HG02981 (cell line): ENCODE data around the gene MTSS2.
"Not testable (repeated sequence)": the region's sequence is repeated elsewhere in the genome, so short reads cannot be mapped to it uniquely, and the experiment has no call there.

Source experiments
- ATAC-seq: cut with Tn5 transposase; IDR thresholded peaks from one replicate; pipeline ENCODE4 v1.9.1; 2021; ENCODE audit warnings: mild to moderate bottlenecking, moderate library complexity; ENCODE audit not compliant: unreplicated experiment

MTSS2 gene

GRCh38 chr16:70676675-70677498 lies 9.0 kb downstream of the MTSS2 start:
- ATAC-seq: no peak

- no peak for ATAC-seq
Observed at GRCh38 chr16:70675851-70676513, 9.9 kb downstream of the MTSS2 start.

- ATAC-seq: no peak
Observed at GRCh38 chr16:70674221-70675014, 11.4 kb downstream of the MTSS2 start.

DNA sequence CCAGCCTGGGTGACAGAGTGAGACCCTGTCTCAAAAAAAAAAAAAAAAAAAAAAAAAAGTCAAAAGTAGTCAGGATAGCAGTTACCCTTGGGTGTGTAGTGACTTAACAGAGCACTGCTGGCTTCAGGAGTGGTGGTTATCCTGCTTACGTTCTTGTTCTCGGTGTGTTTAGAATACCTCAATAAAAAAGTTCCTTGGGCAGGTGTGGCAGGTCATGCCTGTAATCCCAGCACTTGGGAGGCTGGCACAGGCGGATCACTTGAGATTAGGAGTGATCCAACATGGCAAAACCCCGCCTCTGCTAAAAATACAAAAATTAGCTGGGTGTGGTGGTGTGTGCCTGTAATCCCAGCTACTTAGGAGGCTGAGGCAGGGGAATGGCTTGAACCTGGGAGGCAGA lies 14.9 kb downstream of the MTSS2 start:
- ATAC-seq: not testable (repeated sequence)

- no peak for ATAC-seq
Observed at GRCh38 chr16:70670175-70670574, 15.7 kb downstream of the MTSS2 start.

- ATAC-seq: no peak
Observed at GRCh38 chr16:70665806-70666735, 19.8 kb downstream of the MTSS2 start.

GRCh38 chr16:70665113-70665694 lies 20.6 kb downstream of the MTSS2 start:
- no peak for ATAC-seq

DNA sequence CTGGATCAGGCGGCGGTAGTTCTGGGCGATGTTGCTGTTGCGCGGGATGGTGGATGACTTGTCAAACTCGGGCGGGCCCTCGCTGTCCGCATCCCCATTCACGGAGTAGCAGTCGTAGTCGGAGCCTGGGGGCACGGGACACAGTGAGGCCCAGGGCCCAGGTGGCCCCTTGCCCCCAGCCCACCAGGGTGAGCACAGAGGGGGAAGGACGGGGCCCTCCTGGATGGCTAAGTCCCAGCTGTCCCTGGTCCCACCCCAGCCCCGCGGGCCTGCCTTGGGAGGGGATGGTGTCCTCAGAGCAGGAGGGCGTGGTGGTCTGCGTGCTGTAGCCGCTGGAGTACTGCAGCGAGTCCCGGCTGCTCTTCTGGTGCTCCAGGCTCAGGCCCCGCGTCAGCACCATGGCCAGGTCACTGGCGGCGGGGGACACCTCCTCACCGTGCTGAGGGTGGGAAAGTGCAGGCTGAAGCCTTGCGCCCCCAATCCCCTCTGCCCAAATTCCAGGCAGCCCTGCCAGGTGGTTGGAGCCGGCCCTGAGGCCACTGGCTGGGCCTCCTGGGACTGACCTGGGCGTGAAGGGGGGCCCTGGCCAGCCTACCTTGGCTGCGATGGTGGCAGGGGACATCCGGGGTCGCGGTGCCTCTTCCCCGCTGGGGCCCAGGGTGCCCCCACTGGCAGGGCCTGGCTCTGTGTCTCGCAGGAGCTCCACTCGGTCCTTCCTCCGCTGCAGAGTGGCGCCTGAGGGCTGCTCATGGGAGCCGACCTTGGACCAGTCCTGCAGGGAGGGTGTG lies 21.3 kb downstream of the MTSS2 start:
- ATAC-seq: no peak

- no peak for ATAC-seq
Observed at GRCh38 chr16:70663524-70664324, 22.1 kb downstream of the MTSS2 start.

DNA sequence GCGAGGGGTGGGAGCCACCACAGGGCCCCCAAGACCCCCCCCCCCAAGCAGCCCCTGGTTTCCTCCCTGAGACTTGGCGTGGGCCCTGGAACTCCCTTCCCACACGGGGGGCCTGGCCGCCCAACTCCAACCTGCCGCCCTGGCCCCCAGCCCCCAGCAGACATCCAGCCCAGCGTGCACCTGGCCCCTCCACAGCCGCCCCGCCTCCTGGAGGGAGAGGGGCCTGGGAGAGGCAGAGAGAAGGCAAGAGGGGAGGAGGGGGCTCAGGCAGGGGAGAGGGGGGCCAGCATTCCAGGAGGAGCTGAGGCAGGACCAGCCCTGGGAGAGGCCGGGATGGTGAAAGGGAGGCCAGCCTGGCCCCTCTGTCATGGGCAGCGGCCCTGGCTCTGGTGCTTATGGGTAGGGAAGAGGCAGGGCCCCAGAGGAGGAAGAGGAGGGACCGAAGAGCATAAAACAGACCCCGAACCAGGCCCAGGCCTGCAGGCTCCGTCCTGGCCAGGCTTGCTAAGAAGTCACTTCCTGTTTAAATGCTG lies 22.8 kb downstream of the MTSS2 start:
- no peak for ATAC-seq

DNA sequence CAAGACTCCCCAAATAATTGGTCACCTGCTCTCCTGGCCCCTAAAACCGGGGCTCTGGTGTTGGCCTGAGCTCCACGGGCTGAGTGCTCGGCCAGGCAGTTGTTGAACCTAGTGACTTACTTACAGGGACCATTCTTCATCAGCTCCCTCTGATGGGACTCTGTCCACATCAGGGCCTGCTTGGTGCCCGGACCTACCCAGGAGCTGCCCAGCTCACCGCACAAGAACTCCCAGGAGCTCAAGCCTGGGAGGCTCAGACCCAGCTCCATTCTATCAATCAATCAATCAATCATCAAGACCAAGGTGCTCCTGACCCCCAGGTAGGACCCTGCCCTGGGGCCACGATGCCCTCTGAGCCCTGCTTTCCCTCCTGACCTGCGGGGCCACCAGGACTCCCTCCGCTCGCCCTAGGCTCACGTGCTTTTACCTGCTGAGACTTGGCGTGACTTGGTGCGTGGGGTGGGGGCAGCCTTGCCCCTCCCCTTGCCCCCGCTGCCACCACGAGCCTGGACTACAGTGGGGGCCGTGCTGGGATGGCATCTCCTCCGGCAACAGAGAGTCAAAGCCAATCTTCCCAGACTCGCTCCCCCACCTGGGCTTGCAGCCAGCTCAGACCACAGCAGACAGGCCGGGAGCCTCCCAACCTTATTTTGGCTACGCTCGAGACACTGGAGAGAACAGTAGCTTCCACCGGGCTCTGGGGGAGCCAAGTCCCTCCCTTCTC lies 23.8 kb downstream of the MTSS2 start:
- ATAC-seq: no peak

DNA sequence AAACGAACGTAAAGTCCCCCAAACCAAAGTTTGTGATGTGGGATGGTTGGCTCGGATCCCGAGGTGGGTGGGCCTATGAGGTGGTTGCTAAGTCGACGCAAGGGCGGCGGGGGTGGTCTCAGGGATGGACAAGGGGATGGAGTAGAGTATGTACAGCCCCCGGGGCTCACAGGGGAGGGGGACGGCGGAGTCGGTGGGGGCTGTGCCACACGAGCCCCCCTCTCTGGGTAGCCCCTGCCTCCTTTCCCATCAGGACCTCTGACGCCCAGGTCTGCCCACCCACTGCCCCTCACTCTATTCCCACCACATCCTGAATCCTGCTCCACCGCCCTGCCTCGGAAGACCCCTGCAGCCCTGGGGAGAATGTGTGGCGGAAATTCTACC lies 24.3 kb downstream of the MTSS2 start:
- no peak for ATAC-seq

DNA sequence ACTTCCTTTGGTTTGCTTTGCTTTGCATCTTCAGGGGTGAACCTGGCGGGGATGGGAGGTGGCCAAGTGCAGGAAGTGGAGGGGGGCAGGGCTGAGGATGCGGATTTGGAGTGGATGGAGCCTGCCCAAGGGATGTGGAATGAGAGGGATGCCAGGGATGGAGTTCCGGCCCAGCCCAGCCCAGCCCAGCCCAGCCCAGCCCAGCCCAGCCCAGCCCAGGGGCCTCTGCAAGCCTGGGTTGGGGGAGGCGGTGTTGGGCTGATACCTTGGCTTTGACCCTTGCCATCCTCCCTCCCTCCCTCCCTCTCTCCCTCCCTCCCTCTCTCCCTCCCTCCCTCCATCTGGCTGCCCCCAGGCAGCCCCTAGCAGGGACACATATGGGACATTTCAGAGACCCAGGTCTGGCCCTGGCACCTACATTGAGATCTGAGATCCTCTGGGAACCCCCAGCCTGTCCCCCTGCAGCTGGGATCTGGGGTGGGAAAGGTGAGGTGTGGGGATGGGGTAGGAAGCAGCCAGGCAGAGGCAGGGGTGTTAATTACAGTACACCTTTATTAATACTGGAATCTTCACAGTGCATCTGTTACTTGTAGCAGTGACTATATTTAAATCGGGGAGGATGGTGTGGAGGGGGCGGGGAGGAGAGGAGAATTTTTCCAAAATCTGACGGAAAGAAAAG lies 25.0 kb downstream of the MTSS2 start:
- ATAC-seq: no peak

DNA sequence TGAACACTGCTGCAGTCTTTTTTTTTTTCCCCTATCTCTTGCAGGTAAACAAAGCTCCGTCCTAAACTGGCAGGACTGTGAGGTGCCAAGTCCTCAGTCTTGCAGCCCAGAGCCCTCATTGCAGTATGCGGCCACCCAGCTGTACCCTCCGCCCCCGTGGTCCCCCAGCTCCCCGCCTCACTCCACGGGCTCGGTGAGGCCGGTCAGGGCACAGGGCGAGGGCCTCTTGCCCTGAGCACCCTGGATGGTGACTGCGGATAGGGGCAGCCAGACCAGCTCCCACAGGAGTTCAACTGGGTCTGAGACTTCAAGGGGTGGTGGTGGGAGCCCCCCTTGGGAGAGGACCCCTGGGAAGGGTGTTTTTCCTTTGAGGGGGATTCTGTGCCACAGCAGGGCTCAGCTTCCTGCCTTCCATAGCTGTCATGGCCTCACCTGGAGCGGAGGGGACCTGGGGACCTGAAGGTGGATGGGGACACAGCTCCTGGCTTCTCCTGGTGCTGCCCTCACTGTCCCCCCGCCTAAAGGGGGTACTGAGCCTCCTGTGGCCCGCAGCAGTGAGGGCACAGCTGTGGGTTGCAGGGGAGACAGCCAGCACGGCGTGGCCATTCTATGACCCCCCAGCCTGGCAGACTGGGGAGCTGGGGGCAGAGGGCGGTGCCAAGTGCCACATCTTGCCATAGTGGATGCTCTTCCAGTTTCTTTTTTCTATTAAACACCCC lies 25.7 kb downstream of the MTSS2 start:
- no peak for ATAC-seq

DNA sequence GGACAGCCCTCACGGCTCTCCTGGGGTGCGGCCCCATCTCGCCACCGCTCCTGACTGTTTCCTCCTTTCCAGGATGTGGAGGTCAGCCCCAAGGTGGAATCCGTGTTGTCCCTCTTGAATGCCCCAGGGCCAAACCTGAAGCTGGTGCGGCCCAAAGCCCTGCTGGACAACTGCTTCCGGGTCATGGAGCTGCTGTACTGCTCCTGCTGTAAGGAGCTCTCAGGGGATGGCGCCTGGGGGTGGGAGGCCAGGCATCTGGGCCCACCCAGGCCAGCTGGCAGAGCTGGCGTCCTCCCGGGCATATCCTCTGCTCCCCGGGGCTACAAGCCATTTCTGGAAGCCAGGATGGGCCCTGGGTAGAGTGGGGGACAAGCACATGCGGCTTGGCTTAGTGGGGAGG lies 26.3 kb downstream of the MTSS2 start:
- ATAC-seq: no peak

- ATAC-seq: no peak
Observed at GRCh38 chr16:70658921-70659320, 26.9 kb downstream of the MTSS2 start.

- no peak for ATAC-seq
Observed at GRCh38 chr16:70657956-70658355, 27.9 kb downstream of the MTSS2 start.
